HUES48 (cell line): ENCODE results near the gene KCTD14.
A peak's percentile ranks its signal among the peaks of the same experiment; 100 is the strongest.
"Not testable (repeated sequence)": the region's sequence is repeated elsewhere in the genome, so short reads cannot be mapped to it uniquely, and the experiment has no call there.

Experiments used
- H3K27ac ChIP-seq: one replicate; pipeline ENCODE4 v1.7.0; 2013; ENCODE audit warnings: low read depth, low read length, inconsistent platforms
- H3K27me3 ChIP-seq: 2 replicates; pipeline ENCODE4 v1.6.1; 2013; ENCODE audit warnings: mild to moderate bottlenecking, low read length; ENCODE audit not compliant: control insufficient read depth, insufficient read depth
- H3K36me3 ChIP-seq: 2 replicates; pipeline ENCODE4 v1.6.1; 2013; ENCODE audit warnings: low read length; ENCODE audit not compliant: control insufficient read depth, insufficient read depth
- H3K4me1 ChIP-seq: 2 replicates; pipeline ENCODE4 v1.6.1; 2013; ENCODE audit warnings: mild to moderate bottlenecking, low read length; ENCODE audit not compliant: control insufficient read depth, insufficient read depth
- H3K4me3 ChIP-seq: 2 replicates; pipeline ENCODE4 v1.5.1; 2013; ENCODE audit warnings: mild to moderate bottlenecking, low read depth, low read length
- H3K9ac ChIP-seq: 2 replicates; pipeline ENCODE4 v1.6.1; 2013; ENCODE audit warnings: mild to moderate bottlenecking, low read depth, low read length, moderate library complexity
- H3K9me3 ChIP-seq: 2 replicates; pipeline ENCODE4 v1.6.1; 2013; ENCODE audit warnings: low read length; ENCODE audit not compliant: control insufficient read depth, insufficient read depth

The KCTD14 gene

GRCh38 chr11:78061921-78062311 lies 38.8 kb upstream of the KCTD14 start:
- H3K27me3 ChIP-seq, result no peaks in the 10 kb centered on the region
- no peaks in the 10 kb centered on the region for H3K36me3 ChIP-seq
- no peaks in the 10 kb centered on the region for H3K9me3 ChIP-seq
- H3K9ac ChIP-seq, result no peak overlapping the region
- H3K27ac ChIP-seq, result no peak overlapping the region
- no peaks in the 10 kb centered on the region for H3K4me1 ChIP-seq
- no peak overlapping the region for H3K4me3 ChIP-seq

GRCh38 chr11:78061088-78061920 lies 38.2 kb upstream of the KCTD14 start:
- Histone ChIP-seq H3K9ac (no peak overlapping the region), H3K36me3 (no peaks in the 10 kb centered on the region), H3K9me3 (no peaks in the 10 kb centered on the region), H3K27ac (no peak overlapping the region), H3K27me3 (no peaks in the 10 kb centered on the region), H3K4me3 (no peak overlapping the region), H3K4me1 (no peaks in the 10 kb centered on the region)

GRCh38 chr11:78060533-78060932 lies 37.5 kb upstream of the KCTD14 start:
- Histone ChIP-seq H3K4me1 (no peaks in the 10 kb centered on the region), H3K27ac (no peak overlapping the region), H3K36me3 (no peaks in the 10 kb centered on the region), H3K9ac (no peak overlapping the region), H3K4me3 (no peak overlapping the region), H3K9me3 (no peaks in the 10 kb centered on the region), H3K27me3 (no peaks in the 10 kb centered on the region)

GRCh38 chr11:78059749-78060328 lies 36.8 kb upstream of the KCTD14 start:
- H3K9ac ChIP-seq, H3K36me3 ChIP-seq, H3K9me3 ChIP-seq, H3K27me3 ChIP-seq, H3K4me1 ChIP-seq, H3K4me3 ChIP-seq, H3K27ac ChIP-seq: not testable (repeated sequence)

- Histone ChIP-seq H3K36me3 (no peaks in the 10 kb centered on the region), H3K9ac (no peak overlapping the region), H3K9me3 (no peaks in the 10 kb centered on the region), H3K27me3 (no peaks in the 10 kb centered on the region), H3K4me3 (no peak overlapping the region), H3K4me1 (no peaks in the 10 kb centered on the region), H3K27ac (no peak overlapping the region)
Measured at GRCh38 chr11:78057462-78058055, 34.5 kb upstream of the KCTD14 start.

GRCh38 chr11:78056093-78056492 lies 33.0 kb upstream of the KCTD14 start:
- no peaks in the 10 kb centered on the region for H3K36me3 ChIP-seq
- H3K27me3 ChIP-seq, result no peaks in the 10 kb centered on the region
- H3K9me3 ChIP-seq, result no peaks in the 10 kb centered on the region
- no peak overlapping the region for H3K9ac ChIP-seq
- H3K27ac ChIP-seq, result no peak overlapping the region
- no peak overlapping the region for H3K4me3 ChIP-seq
- peaks cover 5% of the 10 kb centered on the region for H3K4me1 ChIP-seq

- Histone ChIP-seq H3K36me3 (no peaks in the 10 kb centered on the region), H3K27me3 (no peaks in the 10 kb centered on the region), H3K27ac (no peak overlapping the region), H3K4me1 (peaks cover 8% of the 10 kb centered on the region), H3K9me3 (no peaks in the 10 kb centered on the region), H3K9ac (no peak overlapping the region), H3K4me3 (no peak overlapping the region)
Measured at GRCh38 chr11:78054971-78055370, 31.9 kb upstream of the KCTD14 start.

- Histone ChIP-seq H3K36me3 (no peaks in the 10 kb centered on the region), H3K9me3 (no peaks in the 10 kb centered on the region), H3K9ac (peak overlapping the region; percentile 44; the same call in 1 of the 2 replicates), H3K4me3 (no peak overlapping the region), H3K4me1 (peaks cover 8% of the 10 kb centered on the region), H3K27ac (peak overlapping the region; percentile 81), H3K27me3 (no peaks in the 10 kb centered on the region)
Measured at GRCh38 chr11:78050964-78051831, 28.1 kb upstream of the KCTD14 start.

GRCh38 chr11:78049348-78049747 lies 26.3 kb upstream of the KCTD14 start:
- H3K36me3 ChIP-seq, result no peaks in the 10 kb centered on the region
- peaks cover 3% of the 10 kb centered on the region; the same call in 1 of the 2 replicates for H3K27me3 ChIP-seq
- H3K9ac ChIP-seq, result no peak overlapping the region
- H3K4me3 ChIP-seq, result no peak overlapping the region
- peaks cover 12% of the 10 kb centered on the region for H3K4me1 ChIP-seq
- H3K27ac ChIP-seq, result no peak overlapping the region
- no peaks in the 10 kb centered on the region for H3K9me3 ChIP-seq

- Histone ChIP-seq H3K4me3 (no peak overlapping the region), H3K36me3 (no peaks in the 10 kb centered on the region), H3K4me1 (peaks cover 12% of the 10 kb centered on the region), H3K9me3 (no peaks in the 10 kb centered on the region), H3K27ac (no peak overlapping the region), H3K9ac (no peak overlapping the region), H3K27me3 (peaks cover 3% of the 10 kb centered on the region; the same call in 1 of the 2 replicates)
Measured at GRCh38 chr11:78048561-78048960, 25.5 kb upstream of the KCTD14 start.
